IMR-90 (cell line): ENCODE data around the gene TAF11L11. TPM values are rescaled to one million over a fixed set of nuclear protein-coding genes. Genes with fewer than 3 reads are reported as not detected.

Source experiments
- ATAC-seq: fragments of 200-7000 bp; cut with Tn5 transposase; 2 replicates; pipeline ENCODE4 v1.9.1; 2020; ENCODE audit warnings: low read depth, mild to moderate bottlenecking, moderate library complexity
- BruUV-seq: library from RNA; stranded (reverse); fragments of 400-500 nt; replicated peaks from 2 replicates; lab custom pipeline; 2021; lab: Mats Ljungman, UMichigan
- CTCF ChIA-PET: fragments of 300-600 bp; formaldehyde crosslinking; extraction: SDS; loops from one replicate; lab custom pipeline; 2021; ENCODE audit warnings: antibody characterized with exemption; lab: Yijun Ruan, JAX
- POLR2A ChIA-PET: fragments of 300-600 bp; sonication (Branson Sonifier 250); formaldehyde crosslinking; loops from one replicate; lab custom pipeline; 2022; ENCODE audit warnings: antibody characterized with exemption; ENCODE audit not compliant: unreplicated experiment; lab: Charles Lee
- DNase-seq: peaks from one replicate; pipeline ENCODE4 v3.0.0; 2013
- H2AFZ ChIP-seq: replicated peaks from 2 replicates; pipeline ENCODE3; 2013; ENCODE audit warnings: low read length, mild to moderate bottlenecking; ENCODE audit not compliant: poor library complexity
- H2AK5ac ChIP-seq: 2 replicates; pipeline ENCODE4 v1.6.1; 2013; ENCODE audit warnings: low read depth, low read length, inconsistent platforms
- H2AK9ac ChIP-seq: replicated peaks from 2 replicates; pipeline ENCODE3; 2013; ENCODE audit warnings: mild to moderate bottlenecking, low read depth, low read length, moderate library complexity; ENCODE audit not compliant: poor library complexity
- H2BK120ac ChIP-seq: 2 replicates; pipeline ENCODE4 v1.6.1; 2013; ENCODE audit warnings: low read depth, low read length, inconsistent platforms
- H2BK15ac ChIP-seq: 3 replicates; pipeline ENCODE4 v1.6.1; 2013; ENCODE audit warnings: low read depth, low read length, inconsistent platforms
- H2BK20ac ChIP-seq: 2 replicates; pipeline ENCODE4 v1.6.1; 2013; ENCODE audit warnings: low read depth, mild to moderate bottlenecking, inconsistent platforms, low read length, moderate library complexity
- H2BK5ac ChIP-seq: 2 replicates; pipeline ENCODE4 v1.6.1; 2013; ENCODE audit warnings: mild to moderate bottlenecking, low read depth, low read length, inconsistent platforms; ENCODE audit not compliant: poor library complexity, severe bottlenecking
- H3K14ac ChIP-seq: replicated peaks from 2 replicates; pipeline ENCODE4 v1.6.1; 2013; ENCODE audit warnings: low read depth, low read length, inconsistent platforms
- H3K18ac ChIP-seq: 2 replicates; pipeline ENCODE4 v1.6.1; 2013; ENCODE audit warnings: low read depth, low read length, control low read depth
- H3K23ac ChIP-seq: 2 replicates; pipeline ENCODE4 v1.6.1; 2013; ENCODE audit warnings: low read depth, low read length, inconsistent platforms
- H3K27ac ChIP-seq: 2 replicates; pipeline ENCODE4 v1.5.1; 2013; ENCODE audit warnings: mild to moderate bottlenecking, control low read depth, low read length; ENCODE audit not compliant: insufficient read depth
- H3K27me3 ChIP-seq: 2 replicates; pipeline ENCODE4 v1.6.1; 2013; ENCODE audit warnings: low read length; ENCODE audit not compliant: control insufficient read depth, insufficient read depth
- H3K36me3 ChIP-seq: 2 replicates; pipeline ENCODE4 v1.6.1; 2013; ENCODE audit warnings: low read length, mixed read lengths; ENCODE audit not compliant: control insufficient read depth, insufficient read depth
- H3K4ac ChIP-seq: 2 replicates; pipeline ENCODE4 v1.6.1; 2013; ENCODE audit warnings: low read depth, low read length, inconsistent platforms
- H3K4me1 ChIP-seq: 2 replicates; pipeline ENCODE4 v1.6.1; 2013; ENCODE audit warnings: low read length, mixed read lengths; ENCODE audit not compliant: control insufficient read depth, insufficient read depth
- H3K4me2 ChIP-seq: 2 replicates; pipeline ENCODE4 v1.6.1; 2013; ENCODE audit warnings: low read depth, mild to moderate bottlenecking, control low read depth, low read length, moderate library complexity
- H3K4me3 ChIP-seq: 2 replicates; pipeline ENCODE4 v1.5.1; 2013; ENCODE audit warnings: low read depth, mild to moderate bottlenecking, control low read depth, low read length, moderate library complexity; ENCODE audit not compliant: insufficient read depth
- H3K56ac ChIP-seq: 2 replicates; pipeline ENCODE4 v1.6.1; 2013; ENCODE audit warnings: low read length, inconsistent platforms; ENCODE audit not compliant: insufficient read depth; ENCODE audit errors: extremely low read depth
- H3K79me1 ChIP-seq, 2 experiments: 2 replicates each; pipeline ENCODE4 v1.6.1; 2013; ENCODE audit warnings: low read length in 2 of 2, inconsistent platforms in 1 of 2, low read depth in 1 of 2
- H3K9ac ChIP-seq: 2 replicates; pipeline ENCODE4 v1.6.1; 2013; ENCODE audit warnings: low read depth, low read length, control low read depth
- H3K9me1 ChIP-seq: 2 replicates; pipeline ENCODE4 v1.6.1; 2013; ENCODE audit warnings: low read length, inconsistent platforms; ENCODE audit not compliant: insufficient read depth
- H3K9me3 ChIP-seq: 2 replicates; pipeline ENCODE4 v1.6.1; 2013; ENCODE audit warnings: low read length; ENCODE audit not compliant: control insufficient read depth, insufficient read depth
- H4K20me1 ChIP-seq: 2 replicates; pipeline ENCODE4 v1.6.1; 2013; ENCODE audit warnings: low read length, inconsistent platforms; ENCODE audit not compliant: insufficient read depth
- H4K5ac ChIP-seq: 2 replicates; pipeline ENCODE4 v1.6.1; 2013; ENCODE audit warnings: mild to moderate bottlenecking, low read depth, low read length, control low read depth
- H4K8ac ChIP-seq, 2 experiments: 2 replicates each; pipeline ENCODE4 v1.6.1; 2013; ENCODE audit warnings: low read depth in 2 of 2, low read length in 2 of 2, control low read depth in 1 of 2, inconsistent platforms in 1 of 2
- H4K91ac ChIP-seq: 2 replicates; pipeline ENCODE4 v1.6.1; 2013; ENCODE audit warnings: low read depth, low read length, inconsistent platforms; ENCODE audit not compliant: insufficient read depth
- BHLHE40 ChIP-seq: fragments of 150-350 bp; IDR thresholded peaks from 2 replicates; pipeline ENCODE4 v1.6.1; 2016; ENCODE audit warnings: mild to moderate bottlenecking, low read depth, low read length
- CEBPB ChIP-seq: IDR thresholded peaks from 2 replicates; pipeline ENCODE4 v1.6.1; 2012; ENCODE audit warnings: low read depth, low read length, improper control_type of control experiment
- CHD1 ChIP-seq: IDR thresholded peaks from 2 replicates; pipeline ENCODE4 v1.6.1; 2012; ENCODE audit warnings: low read depth, low read length, improper control_type of control experiment
- FOS ChIP-seq: fragments of 150-350 bp; IDR thresholded peaks from 2 replicates; pipeline ENCODE4 v1.6.1; 2016; ENCODE audit warnings: low read depth, low read length
- MAFK ChIP-seq: IDR thresholded peaks from 2 replicates; pipeline ENCODE4 v1.6.1; 2012; ENCODE audit warnings: low read depth, low read length, improper control_type of control experiment
- MAZ ChIP-seq: IDR thresholded peaks from 2 replicates; pipeline ENCODE4 v1.6.1; 2012; ENCODE audit warnings: low read depth, mild to moderate bottlenecking, low read length, improper control_type of control experiment, moderate library complexity, borderline replicate concordance
- MXI1 ChIP-seq: IDR thresholded peaks from 2 replicates; pipeline ENCODE4 v1.6.1; 2012; ENCODE audit warnings: low read depth, mild to moderate bottlenecking, low read length, moderate library complexity, borderline replicate concordance
- NFE2L2 ChIP-seq: fragments of 150-350 bp; IDR thresholded peaks from 2 replicates; pipeline ENCODE4 v1.6.1; 2016; ENCODE audit warnings: low read depth, mild to moderate bottlenecking, low read length
- POLR2A ChIP-seq: IDR thresholded peaks from 2 replicates; pipeline ENCODE4 v1.6.1; 2012; ENCODE audit warnings: mild to moderate bottlenecking, low read depth, low read length
- RAD21 ChIP-seq: IDR thresholded peaks from 2 replicates; pipeline ENCODE4 v1.6.1; 2012; ENCODE audit warnings: low read length, improper control_type of control experiment
- RCOR1 ChIP-seq: IDR thresholded peaks from 2 replicates; pipeline ENCODE4 v1.6.1; 2012; ENCODE audit warnings: mild to moderate bottlenecking, low read length, improper control_type of control experiment; ENCODE audit not compliant: insufficient replicate concordance
- RFX5 ChIP-seq: IDR thresholded peaks from 2 replicates; pipeline ENCODE4 v1.8.0; 2012; ENCODE audit warnings: low read depth, mild to moderate bottlenecking, low read length, moderate library complexity
- SMC3 ChIP-seq: fragments of 150-350 bp; IDR thresholded peaks from 2 replicates; pipeline ENCODE4 v1.6.1; 2016; ENCODE audit warnings: low read depth, mild to moderate bottlenecking, antibody characterized with exemption, low read length, moderate library complexity
- WGBS, 2 experiments: methylation state at CpG; one replicate each; pipeline versions ENCODE4 v1.1.5 to v1.1.7; 2013; ENCODE audit warnings: missing lambda C conversion rate in 2 of 2; ENCODE audit not compliant: insufficient read length in 1 of 2; ENCODE audit errors: extremely low coverage in 2 of 2; 5-methylcytosine and 5-hydroxymethylcytosine counted together
- dilution Hi-C: fragments of 300-500 bp; cut with HindIII; formaldehyde crosslinking; loops from one replicate; pipeline ENCODE4 v1.14.3; 2018; ENCODE audit warnings: low sequenced_read_pairs; ENCODE audit not compliant: unreplicated experiment
- in situ Hi-C: fragments of 300-500 bp; cut with MboI; formaldehyde crosslinking; loops from 3 replicates; pipeline ENCODE4 v1.14.3; 2019; ENCODE audit warnings: low sequenced_read_pairs, inconsistent platforms, mixed read lengths
- intact Hi-C: fragments of 100-400 bp; cut with micrococcal nuclease; formaldehyde crosslinking; loops from 2 replicates; pipeline ENCODE4 v1.10.0; 2022
- polyA plus RNA-seq, 3 experiments: library from polyadenylated mRNA; depleted of rRNA; stranded (reverse); fragments of >200 nt; gene quantifications; 2 replicates each; pipeline ENCODE4 v1.2.3, GENCODE V29; 2012; ENCODE audit warnings: low replicate concordance in 1 of 3
- total RNA-seq: library from RNA; depleted of rRNA; stranded (reverse); fragments of >200 nt; gene quantifications from 2 replicates; pipeline ENCODE4 v1.2.3, GENCODE V29; 2012
- TF ChIP-seq, protein P1 (sequence below): fragments of 150-350 bp; IDR thresholded peaks from 2 replicates; pipeline ENCODE4 v1.6.1; 2017; ENCODE audit warnings: mild to moderate bottlenecking, antibody characterized with exemption, low read length, low read depth
- TF ChIP-seq, protein P2 (sequence below): conservative IDR thresholded peaks from 2 replicates; pipeline ENCODE4 v1.5.1; 2012; ENCODE audit warnings: mild to moderate bottlenecking, low read depth, low read length, improper control_type of control experiment
- TF ChIP-seq, protein P3 (sequence below): fragments of 150-350 bp; IDR thresholded peaks from 2 replicates; pipeline ENCODE4 v1.6.1; 2016; ENCODE audit warnings: low read depth, mild to moderate bottlenecking, low read length, moderate library complexity, borderline replicate concordance

The TAF11L11 gene
- total and polyA plus RNA-seq, 2 of the 4 experiments (the other 2 are of a cell fraction) = not detected

DNA sequence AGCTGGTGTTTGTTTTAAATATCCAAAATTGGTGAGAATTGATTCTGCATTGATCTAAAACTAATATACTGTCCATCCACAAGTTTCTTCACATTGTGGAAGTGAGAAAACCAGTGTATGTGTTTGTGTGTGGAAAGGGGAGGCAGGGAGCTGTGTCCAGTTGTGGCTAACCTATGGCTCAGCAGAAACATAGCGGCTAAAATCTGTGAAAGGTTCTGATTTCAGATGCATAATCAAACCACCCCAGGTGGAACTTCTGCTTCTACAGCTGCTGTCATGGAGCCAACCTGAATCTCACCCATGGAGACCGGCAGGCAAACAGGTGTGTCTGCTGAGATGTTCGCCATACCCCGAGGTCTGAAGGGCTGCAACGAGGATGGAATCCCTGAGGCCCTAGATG, 30.2 kb downstream of the TAF11L11 start, which contains the start of gene TAF11L14:
Gene TAF11L14 (plus strand): TSS at position 301 of the 400 bp plus-strand sequence.
- WGBS, 2 experiments = 54% methylated on average over 3 of the region's 5 CpGs; no CpG with 5 or more reads in 1 of the 2 experiments
- Histone ChIP-seq H3K9ac (no peak within 1 kb of the TSS), H3K14ac (no peak within 1 kb of the TSS), H3K23ac (no peak within 1 kb of the TSS), H3K27me3 (no peaks in the 10 kb centered on the region), H3K4me2 (no peak within 1 kb of the TSS), H2BK5ac (no peak within 1 kb of the TSS), H3K56ac (no peak within 1 kb of the TSS), H3K79me1 (no peaks in the 10 kb centered on the region), H3K36me3 (no peaks in the 10 kb centered on the region), H2AK5ac (no peak within 1 kb of the TSS), H3K4ac (no peak within 1 kb of the TSS), H2AK9ac (no peak within 1 kb of the TSS), H3K9me1 (no peaks in the 10 kb centered on the region), H2BK120ac (no peak within 1 kb of the TSS), H3K27ac (no peak within 1 kb of the TSS), H2AFZ (no peak within 1 kb of the TSS), H4K91ac (no peak within 1 kb of the TSS), H2BK20ac (no peak within 1 kb of the TSS), H4K5ac (no peak within 1 kb of the TSS), H3K18ac (no peak within 1 kb of the TSS), H3K9me3 (no peaks in the 10 kb centered on the region), H3K4me3 (no peak within 1 kb of the TSS), H4K8ac (no peak within 1 kb of the TSS), H3K4me1 (no peaks in the 10 kb centered on the region), H4K20me1 (no peaks in the 10 kb centered on the region), H2BK15ac (no peak within 1 kb of the TSS)
- intact Hi-C loops (no loop called here), in situ Hi-C loops (no loop called here), dilution Hi-C loops (no loop called here)
- no peak for TF ChIP-seq CHD1
- TF ChIP-seq, protein P1, sequence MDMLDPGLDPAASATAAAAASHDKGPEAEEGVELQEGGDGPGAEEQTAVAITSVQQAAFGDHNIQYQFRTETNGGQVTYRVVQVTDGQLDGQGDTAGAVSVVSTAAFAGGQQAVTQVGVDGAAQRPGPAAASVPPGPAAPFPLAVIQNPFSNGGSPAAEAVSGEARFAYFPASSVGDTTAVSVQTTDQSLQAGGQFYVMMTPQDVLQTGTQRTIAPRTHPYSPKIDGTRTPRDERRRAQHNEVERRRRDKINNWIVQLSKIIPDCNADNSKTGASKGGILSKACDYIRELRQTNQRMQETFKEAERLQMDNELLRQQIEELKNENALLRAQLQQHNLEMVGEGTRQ = no peak
- TF ChIP-seq, protein P2, sequence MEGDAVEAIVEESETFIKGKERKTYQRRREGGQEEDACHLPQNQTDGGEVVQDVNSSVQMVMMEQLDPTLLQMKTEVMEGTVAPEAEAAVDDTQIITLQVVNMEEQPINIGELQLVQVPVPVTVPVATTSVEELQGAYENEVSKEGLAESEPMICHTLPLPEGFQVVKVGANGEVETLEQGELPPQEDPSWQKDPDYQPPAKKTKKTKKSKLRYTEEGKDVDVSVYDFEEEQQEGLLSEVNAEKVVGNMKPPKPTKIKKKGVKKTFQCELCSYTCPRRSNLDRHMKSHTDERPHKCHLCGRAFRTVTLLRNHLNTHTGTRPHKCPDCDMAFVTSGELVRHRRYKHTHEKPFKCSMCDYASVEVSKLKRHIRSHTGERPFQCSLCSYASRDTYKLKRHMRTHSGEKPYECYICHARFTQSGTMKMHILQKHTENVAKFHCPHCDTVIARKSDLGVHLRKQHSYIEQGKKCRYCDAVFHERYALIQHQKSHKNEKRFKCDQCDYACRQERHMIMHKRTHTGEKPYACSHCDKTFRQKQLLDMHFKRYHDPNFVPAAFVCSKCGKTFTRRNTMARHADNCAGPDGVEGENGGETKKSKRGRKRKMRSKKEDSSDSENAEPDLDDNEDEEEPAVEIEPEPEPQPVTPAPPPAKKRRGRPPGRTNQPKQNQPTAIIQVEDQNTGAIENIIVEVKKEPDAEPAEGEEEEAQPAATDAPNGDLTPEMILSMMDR = no peak
- TF ChIP-seq MXI1 = no peak
- no peak for TF ChIP-seq RAD21
- TF ChIP-seq MAFK = no peak
- no peak for TF ChIP-seq CEBPB
- TF ChIP-seq FOS = no peak
- no peak for TF ChIP-seq RFX5
- no peak for TF ChIP-seq RCOR1
- TF ChIP-seq MAZ = no peak
- TF ChIP-seq POLR2A = no peak
- TF ChIP-seq, protein P3, sequence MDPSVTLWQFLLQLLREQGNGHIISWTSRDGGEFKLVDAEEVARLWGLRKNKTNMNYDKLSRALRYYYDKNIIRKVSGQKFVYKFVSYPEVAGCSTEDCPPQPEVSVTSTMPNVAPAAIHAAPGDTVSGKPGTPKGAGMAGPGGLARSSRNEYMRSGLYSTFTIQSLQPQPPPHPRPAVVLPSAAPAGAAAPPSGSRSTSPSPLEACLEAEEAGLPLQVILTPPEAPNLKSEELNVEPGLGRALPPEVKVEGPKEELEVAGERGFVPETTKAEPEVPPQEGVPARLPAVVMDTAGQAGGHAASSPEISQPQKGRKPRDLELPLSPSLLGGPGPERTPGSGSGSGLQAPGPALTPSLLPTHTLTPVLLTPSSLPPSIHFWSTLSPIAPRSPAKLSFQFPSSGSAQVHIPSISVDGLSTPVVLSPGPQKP = no peak
- TF ChIP-seq SMC3 = no peak
- no peak for TF ChIP-seq BHLHE40
- no peak for TF ChIP-seq NFE2L2
- no peak for DNase-seq
- BruUV-seq = no TSS peak
- ChIA-PET CTCF (no interaction called here), POLR2A (no interaction called here)
- no peak for ATAC-seq
